ENCODE data around the gene GABRD. TPM values are rescaled to one million over a fixed set of nuclear protein-coding genes. Genes with fewer than 3 reads are reported as not detected.

Gene GABRD
- total RNA-seq, 6 experiments from 2014 or later, result 0.55 TPM; not detected in 5

DNA sequence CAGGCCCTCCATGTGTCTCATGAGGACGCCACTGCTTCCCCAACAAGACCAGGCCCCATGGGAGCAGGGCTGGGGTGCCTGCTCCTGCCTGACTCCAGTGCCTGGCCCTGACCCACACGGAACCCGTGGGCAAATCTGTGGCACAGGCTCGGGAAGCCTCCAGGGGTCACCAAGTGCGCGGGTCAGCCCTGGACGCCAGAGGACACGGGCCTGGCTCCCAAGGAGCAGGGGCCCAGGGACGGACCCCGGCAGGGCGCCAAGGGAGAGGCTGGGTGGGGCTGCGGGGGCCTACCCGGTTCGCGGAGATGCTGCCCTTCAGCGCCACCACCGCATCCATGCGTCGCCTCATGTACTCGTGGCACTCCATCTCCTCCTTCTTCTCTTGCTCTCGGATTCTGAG is 47.5 kb upstream of the GABRD start:
- no peak overlapping the region for H3K4me3 ChIP-seq
- no peak overlapping the region for H3K27ac ChIP-seq
- H3K9me3 ChIP-seq, result no peaks in the 10 kb centered on the region
- intact Hi-C loops (cut with DNase I), result no loop called here
- no peak for ATAC-seq
- H3K4me1 ChIP-seq, result no peaks in the 10 kb centered on the region
- TF ChIP-seq POLR2A (IDR thresholded peaks at IDR 0.05) (no peak), CTCF (IDR thresholded peaks at IDR 0.05) (no peak)
- H3K27me3 ChIP-seq, result no peaks in the 10 kb centered on the region
- no peak for DNase-seq
- WGBS (ENCODE audit: insufficient coverage, low coverage, low lambda C conversion rate, missing lambda C conversion rate), result 80% methylated on average over 3 of the region's 21 CpGs
- H3K36me3 ChIP-seq, result no peaks in the 10 kb centered on the region

- ATAC-seq (no peak), DNase-seq (no peak)
- no peaks in the 10 kb centered on the region for H3K36me3 ChIP-seq
- no peak overlapping the region for H3K4me3 ChIP-seq
- H3K9me3 ChIP-seq, result no peaks in the 10 kb centered on the region
- H3K27ac ChIP-seq, result no peak overlapping the region
- intact Hi-C loops (cut with DNase I), result no loop called here
- H3K4me1 ChIP-seq, result no peaks in the 10 kb centered on the region
- no peaks in the 10 kb centered on the region for H3K27me3 ChIP-seq
- TF ChIP-seq CTCF (IDR thresholded peaks at IDR 0.05) (no peak), POLR2A (IDR thresholded peaks at IDR 0.05) (no peak)
- 62% methylated on average over 19 of the region's 22 CpGs for WGBS (ENCODE audit: insufficient coverage, low coverage, low lambda C conversion rate, missing lambda C conversion rate)
These were observed 46.0 kb upstream of the GABRD start for GRCh38 chr1:1972976-1973715.

- Histone ChIP-seq H3K36me3 (no peaks in the 10 kb centered on the region), H3K27me3 (no peaks in the 10 kb centered on the region), H3K4me3 (no peak overlapping the region), H3K9me3 (no peaks in the 10 kb centered on the region), H3K27ac (no peak overlapping the region), H3K4me1 (no peaks in the 10 kb centered on the region)
- no peak for TF ChIP-seq POLR2A (IDR thresholded peaks at IDR 0.05)
- no peak for ATAC-seq
- intact Hi-C loops (cut with DNase I), result no loop called here
- WGBS (ENCODE audit: insufficient coverage, low coverage, low lambda C conversion rate, missing lambda C conversion rate), result 50% methylated on average over 4 of the region's 34 CpGs
- DNase-seq, result no peak
These were observed 45.2 kb upstream of the GABRD start for GRCh38 chr1:1973716-1974642.

- H3K27ac ChIP-seq, result no peak overlapping the region
- H3K27me3 ChIP-seq, result no peaks in the 10 kb centered on the region
- H3K4me3 ChIP-seq, result no peak overlapping the region
- DNase-seq (no peak), ATAC-seq (no peak)
- no peaks in the 10 kb centered on the region for H3K4me1 ChIP-seq
- no peak for TF ChIP-seq CTCF (IDR thresholded peaks at IDR 0.05)
- no peak for TF ChIP-seq POLR2A (IDR thresholded peaks at IDR 0.05)
- intact Hi-C loops (cut with DNase I), result no loop called here
- H3K36me3 ChIP-seq, result no peaks in the 10 kb centered on the region
- WGBS (ENCODE audit: insufficient coverage, low coverage, low lambda C conversion rate, missing lambda C conversion rate), result 80% methylated on average over 12 of the region's 22 CpGs
- no peaks in the 10 kb centered on the region for H3K9me3 ChIP-seq
These were observed 44.3 kb upstream of the GABRD start for GRCh38 chr1:1974834-1975233.

- no peak for TF ChIP-seq CTCF (IDR thresholded peaks at IDR 0.05)
- TF ChIP-seq POLR2A (IDR thresholded peaks at IDR 0.05), result no peak
- Histone ChIP-seq H3K9me3 (no peaks in the 10 kb centered on the region), H3K27ac (no peak overlapping the region), H3K4me3 (no peak overlapping the region), H3K27me3 (no peaks in the 10 kb centered on the region), H3K4me1 (no peaks in the 10 kb centered on the region), H3K36me3 (no peaks in the 10 kb centered on the region)
- ATAC-seq, result no peak
- 44% methylated on average over 2 of the region's 14 CpGs for WGBS (ENCODE audit: insufficient coverage, low coverage, low lambda C conversion rate, missing lambda C conversion rate)
- intact Hi-C loops (cut with DNase I), result no loop called here
- DNase-seq, result no peak
These were observed 43.6 kb upstream of the GABRD start for GRCh38 chr1:1975535-1975934.

Measured in right lobe of liver (tissue), 6 donors.